Bladder microvascular endothelial cell (primary cell): ENCODE measurements around the gene DNASE1. TPM values are rescaled to one million over a fixed set of nuclear protein-coding genes. Genes with fewer than 3 reads are reported as not detected.

Experiments
- total RNA-seq: library from RNA; depleted of rRNA; stranded (reverse); fragments of >200 nt; gene quantifications from 2 replicates; pipeline ENCODE4 v1.2.3, GENCODE V29; 2014

DNASE1 gene, protein sequence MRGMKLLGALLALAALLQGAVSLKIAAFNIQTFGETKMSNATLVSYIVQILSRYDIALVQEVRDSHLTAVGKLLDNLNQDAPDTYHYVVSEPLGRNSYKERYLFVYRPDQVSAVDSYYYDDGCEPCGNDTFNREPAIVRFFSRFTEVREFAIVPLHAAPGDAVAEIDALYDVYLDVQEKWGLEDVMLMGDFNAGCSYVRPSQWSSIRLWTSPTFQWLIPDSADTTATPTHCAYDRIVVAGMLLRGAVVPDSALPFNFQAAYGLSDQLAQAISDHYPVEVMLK
- 9.6 and 28.1 TPM in 2 replicates for total RNA-seq

DNA sequence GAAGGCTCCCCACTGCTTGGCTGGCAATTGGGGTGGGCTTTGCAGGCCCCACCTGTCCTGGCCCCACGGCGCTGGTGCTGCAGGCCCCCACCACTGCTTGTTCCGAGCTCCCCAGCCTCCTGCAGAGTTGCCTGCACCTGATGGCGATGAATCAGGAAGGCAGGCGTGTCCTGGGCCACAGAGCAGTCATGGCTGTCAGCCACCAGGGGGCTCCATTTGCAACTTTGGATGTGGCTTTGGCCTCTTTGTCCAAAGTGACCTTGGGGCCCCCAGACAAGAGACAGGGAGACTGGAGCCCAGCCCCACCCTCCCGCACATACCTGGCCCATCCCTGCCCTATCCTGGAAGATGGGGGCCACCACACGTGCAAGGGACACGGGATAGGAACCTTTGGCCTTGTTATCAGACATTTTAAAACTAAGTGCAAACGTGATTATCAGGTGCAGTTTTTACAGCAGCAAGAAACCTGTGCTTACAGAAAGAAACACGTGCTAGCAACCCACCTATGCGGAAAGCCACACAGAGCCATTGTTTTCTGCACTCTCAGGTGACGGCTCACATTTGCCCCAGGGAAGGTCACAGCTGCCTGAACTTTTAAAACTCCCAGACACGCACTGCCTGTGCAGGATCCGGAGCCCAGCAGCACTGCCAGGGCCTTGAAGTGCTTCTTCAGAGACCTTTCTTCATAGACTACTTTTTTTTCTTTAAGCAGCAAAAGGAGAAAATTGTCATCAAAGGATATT, at the start of gene DNASE1:
Gene DNASE1 (plus strand): TSS at position 443 of the 743 bp plus-strand sequence. CDS start 683 bp downstream, outside the sequence.

DNA sequence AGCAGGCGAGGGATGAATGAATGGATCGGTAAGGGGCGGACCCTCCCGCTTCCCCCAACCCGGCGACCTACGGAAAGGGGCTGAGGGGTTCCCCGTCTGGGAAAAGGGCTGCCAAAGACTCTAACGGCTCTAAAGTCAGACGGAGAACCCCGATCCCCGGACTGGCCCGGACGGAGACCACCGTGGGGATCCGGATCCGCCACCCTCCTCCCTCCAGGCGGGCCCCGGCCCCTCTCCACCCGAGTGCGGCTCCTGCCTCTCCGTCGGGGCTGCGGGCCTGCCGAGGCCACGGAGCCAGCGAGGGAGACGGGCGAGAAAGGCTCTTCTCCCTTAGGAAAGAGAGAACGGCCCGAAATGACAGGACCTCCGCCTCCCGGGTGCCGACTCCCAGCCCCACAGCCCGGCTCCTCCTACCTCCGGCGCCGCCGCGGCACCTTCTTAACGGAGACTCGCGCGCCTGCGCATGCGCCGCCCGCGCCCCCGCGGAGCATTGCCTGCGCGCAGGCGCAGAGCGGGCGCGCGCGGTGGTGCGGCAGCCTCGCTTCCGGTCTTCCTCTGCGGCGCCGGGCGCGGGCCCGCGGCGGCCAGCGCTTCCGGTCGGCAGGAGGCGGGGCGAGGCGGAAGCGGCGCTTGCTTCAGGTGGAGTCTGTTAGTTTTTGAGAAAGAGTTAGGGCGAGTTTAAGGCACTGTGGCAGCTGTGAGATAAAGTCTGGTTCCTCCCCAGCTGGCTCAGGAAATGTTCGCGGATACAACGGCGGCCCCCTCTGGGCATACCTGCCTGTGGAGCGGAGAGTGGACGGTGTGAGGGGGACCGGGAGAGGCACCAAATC, 43.1 kb upstream of the DNASE1 start, which contains the start of gene SLX4:
Gene SLX4 (minus strand): TSS at position 461 of the 830 bp plus-strand sequence. CDS start 2,642 bp downstream, outside the sequence.

Other genes with a start within 250 kb of the DNASE1 start
- gene ZNF597, start 211.2 kb upstream of the DNASE1 start, total RNA-seq: 1.3 and 2.3 TPM in 2 replicates
- 6.6 and 17.7 TPM in 2 replicates for gene NAA60, start 211.0 kb upstream of the DNASE1 start, total RNA-seq
- not detected in 2 replicates for gene C16orf90, start 159.2 kb upstream of the DNASE1 start, total RNA-seq
- gene CLUAP1, start 153.7 kb upstream of the DNASE1 start, total RNA-seq: 7.1 and 15.6 TPM in 2 replicates
- 0.97 and 3.8 TPM in 2 replicates for gene NLRC3, start 77.3 kb upstream of the DNASE1 start, total RNA-seq
- 1.6 and 3.7 TPM in 2 replicates for gene SLX4, start 43.1 kb upstream of the DNASE1 start, total RNA-seq
- gene TRAP1, start 62.8 kb downstream of the DNASE1 start, total RNA-seq: 44.0 and 56.8 TPM in 2 replicates
- 14.4 and 30.8 TPM in 2 replicates for gene CREBBP, start 226.0 kb downstream of the DNASE1 start, total RNA-seq